GM19467 (cell line): Measurements from ENCODE around the gene SPRR3.
"Not testable (repeated sequence)": the region's sequence is repeated elsewhere in the genome, so short reads cannot be mapped to it uniquely, and the experiment has no call there.

Source experiments
- ATAC-seq: cut with Tn5 transposase; IDR thresholded peaks from one replicate; pipeline ENCODE4 v1.9.1; 2021; ENCODE audit warnings: mild to moderate bottlenecking, moderate library complexity; ENCODE audit not compliant: unreplicated experiment

SPRR3 gene

DNA sequence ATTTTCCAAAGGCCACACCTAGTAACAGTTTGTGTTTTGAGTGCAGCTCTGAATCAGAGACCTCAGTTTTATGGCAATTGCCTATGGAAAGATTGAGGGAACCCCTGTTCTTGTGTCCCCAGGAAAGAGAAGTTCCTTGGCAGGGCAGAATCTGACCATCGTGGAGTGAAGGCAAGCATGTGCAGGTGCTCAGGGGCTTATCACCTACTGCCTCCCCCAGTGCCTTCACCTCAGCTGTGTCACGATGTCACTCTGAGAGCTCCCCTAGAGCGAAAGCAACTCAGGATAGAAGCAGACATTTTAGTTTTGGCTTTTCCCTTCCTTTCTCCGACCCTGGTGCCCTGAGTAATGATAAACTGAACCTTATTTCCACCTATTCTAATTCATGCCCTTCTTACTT, 19.5 kb upstream of the SPRR3 start:
- ATAC-seq: no peak

DNA sequence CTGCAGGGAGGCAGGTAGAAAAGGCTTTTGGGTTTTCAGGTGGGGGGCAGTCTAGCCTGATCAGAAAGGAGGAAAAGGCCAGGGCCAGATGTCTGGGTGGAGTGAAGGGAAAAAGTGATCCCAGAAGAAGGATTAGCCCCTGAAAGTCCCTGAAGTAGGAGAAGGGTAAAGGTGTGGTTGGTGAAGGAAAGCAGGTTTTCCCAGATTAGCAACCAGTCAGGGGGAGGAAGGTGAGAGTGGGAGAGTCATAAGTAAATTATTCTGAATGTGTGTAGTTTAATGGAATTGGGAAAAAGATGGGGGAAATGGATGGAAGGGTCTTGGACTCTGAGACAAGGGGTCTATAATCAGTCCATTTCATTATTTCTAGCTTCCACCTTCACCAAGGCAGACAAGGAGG, 18.3 kb upstream of the SPRR3 start:
- no peak for ATAC-seq

DNA sequence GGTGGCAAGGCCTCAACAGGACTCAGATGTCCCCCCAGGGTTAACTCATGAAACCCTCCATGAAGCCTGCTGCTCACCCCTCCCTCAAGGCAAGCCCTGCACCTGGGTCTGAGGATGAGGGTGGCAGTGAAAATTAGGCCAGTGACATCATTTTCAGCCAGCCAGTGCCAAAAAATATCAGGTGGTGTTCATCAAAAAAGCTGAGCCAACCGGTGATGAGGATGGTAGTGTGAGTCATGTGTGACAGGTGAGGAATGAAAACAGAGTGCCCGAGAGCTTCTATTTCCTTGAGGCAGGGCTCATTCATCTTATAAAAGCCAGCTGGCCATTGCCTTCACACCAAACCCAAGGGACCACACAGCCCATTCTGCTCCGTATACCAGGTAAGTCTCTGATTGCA, 17.8 kb upstream of the SPRR3 start, which contains the start of gene SPRR1A:
Gene SPRR1A, plus strand, starts transcription at position 339 of the 400 bp plus-strand sequence. CDS start 1,150 bp downstream, outside the sequence.
- ATAC-seq: no peak

DNA sequence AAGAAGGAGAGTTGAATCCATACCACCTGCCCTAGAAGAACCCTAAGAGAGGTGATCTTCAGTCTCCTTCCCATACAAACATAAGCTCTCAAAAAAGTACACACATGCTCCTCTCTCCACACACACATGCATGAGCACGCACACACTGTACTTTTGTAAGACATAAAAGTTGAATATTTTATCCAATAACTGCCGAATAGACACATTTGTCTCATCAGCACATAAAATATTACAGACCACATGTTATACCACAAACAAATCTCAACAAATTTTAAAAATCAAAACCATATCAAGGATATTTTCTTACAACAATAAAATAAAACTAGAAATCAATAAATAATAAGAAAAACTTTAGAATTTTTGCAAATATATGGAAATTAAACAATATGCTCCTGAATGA, 15.0 kb upstream of the SPRR3 start:
- ATAC-seq: no peak

DNA sequence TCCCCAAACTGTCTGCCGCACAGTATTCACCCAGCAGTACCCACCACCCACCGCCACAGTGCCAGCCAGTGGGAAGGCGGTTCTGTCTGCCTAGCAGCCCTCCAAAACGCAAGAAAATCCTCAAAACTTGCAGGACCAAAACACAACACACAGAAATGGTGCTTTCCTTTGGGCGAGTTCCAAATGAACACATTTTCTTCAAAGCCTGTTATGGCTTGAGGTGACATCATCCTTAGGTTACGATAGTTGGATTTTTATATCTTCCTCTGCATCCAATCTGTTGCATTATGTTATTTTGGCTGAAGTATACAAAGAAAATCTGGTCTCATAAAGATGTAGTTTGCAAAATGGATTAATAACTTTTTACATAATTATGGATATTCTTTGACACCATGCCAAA, 8.4 kb upstream of the SPRR3 start:
- no peak for ATAC-seq

DNA sequence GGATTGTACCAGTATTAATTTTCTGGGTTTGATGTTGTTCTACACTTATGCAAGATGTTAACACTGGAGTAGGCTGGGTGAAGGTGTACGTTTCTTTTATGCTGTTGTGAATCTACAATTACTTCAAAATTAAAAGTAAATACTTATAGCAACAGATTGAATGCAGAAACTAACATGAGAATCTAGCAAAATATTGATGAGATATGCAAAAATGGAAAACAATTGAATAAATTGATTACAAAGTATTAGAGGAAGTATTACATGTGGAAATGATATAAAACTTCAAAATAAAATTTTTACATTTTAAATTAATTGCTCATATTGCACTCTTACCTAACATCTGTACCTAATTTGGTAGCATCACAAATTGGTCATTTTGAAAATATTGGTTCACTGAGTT, 5.7 kb upstream of the SPRR3 start:
- no peak for ATAC-seq

DNA sequence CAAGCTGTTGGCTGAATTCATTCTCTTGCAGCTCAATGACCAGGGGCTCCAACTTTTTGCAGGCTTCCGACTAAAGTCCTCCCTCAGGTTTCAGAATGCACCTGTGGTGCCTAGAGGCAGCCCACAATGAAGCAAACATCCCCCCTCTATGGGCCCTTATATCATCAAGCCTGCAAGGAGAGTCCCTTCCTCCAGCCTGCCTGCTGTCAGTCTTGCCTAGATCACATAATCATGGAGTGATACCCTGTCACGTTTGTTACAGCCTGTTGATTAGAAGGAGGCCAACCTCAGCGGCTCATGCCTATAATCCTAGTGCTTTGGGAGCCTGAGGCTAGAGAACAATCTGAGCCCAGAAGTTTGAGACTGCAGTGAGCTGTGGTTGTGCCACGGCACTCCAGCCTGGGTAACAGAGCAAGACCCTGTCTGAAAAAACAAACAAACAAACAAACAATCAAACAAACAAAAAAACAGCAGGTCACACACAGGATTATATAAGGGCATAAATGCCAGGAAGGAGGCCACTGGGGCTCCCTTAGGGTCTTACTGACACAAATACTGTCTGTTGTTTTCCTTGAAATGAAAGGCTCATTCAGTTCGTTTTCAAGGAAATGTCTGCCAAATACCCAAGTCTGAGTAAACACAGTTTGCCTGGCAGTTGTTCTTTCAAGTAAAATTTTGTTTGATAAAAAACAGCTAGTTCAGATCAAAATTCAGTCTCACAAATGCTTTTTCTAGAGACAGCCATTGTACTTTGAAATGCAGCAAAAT, 4.7 kb upstream of the SPRR3 start:
- ATAC-seq: no peak

DNA sequence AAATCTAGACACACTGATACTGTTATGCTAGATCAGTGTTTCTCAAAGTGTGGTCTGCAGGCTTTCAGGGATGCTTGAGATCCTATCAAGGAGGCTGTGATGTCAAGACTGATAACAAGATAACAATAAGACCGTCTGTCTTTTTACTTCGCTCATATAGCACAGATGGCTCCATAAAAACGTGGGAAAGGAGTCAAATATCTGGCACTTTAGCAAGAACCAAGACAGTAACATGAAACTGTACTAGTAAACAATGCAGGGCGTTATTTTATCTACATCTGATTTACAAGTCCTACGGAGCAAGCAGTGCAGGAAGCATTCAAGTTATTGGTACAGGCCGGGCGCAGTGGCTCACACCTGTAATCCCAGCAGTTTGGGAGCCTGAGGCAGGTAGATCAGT, 3.6 kb upstream of the SPRR3 start:
- ATAC-seq: no peak

DNA sequence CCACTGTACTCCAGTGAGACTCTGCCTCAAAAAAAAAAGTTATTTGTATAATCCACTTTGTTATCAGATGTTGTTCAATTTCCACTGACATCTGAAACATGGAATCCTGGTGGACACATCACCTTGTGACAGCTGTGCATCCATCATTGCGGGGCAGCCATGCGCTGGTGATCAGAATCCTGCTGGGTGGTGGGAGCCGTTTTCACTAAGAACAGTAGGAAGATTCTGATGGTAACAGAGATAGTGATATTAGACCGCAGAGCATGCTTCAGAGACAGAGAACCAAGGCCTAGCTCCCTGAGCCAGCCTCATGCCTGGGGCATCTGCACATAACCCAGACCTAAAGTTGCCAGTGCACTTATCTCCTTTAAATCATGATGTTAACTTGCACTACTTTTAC, 3.1 kb upstream of the SPRR3 start:
- no peak for ATAC-seq

DNA sequence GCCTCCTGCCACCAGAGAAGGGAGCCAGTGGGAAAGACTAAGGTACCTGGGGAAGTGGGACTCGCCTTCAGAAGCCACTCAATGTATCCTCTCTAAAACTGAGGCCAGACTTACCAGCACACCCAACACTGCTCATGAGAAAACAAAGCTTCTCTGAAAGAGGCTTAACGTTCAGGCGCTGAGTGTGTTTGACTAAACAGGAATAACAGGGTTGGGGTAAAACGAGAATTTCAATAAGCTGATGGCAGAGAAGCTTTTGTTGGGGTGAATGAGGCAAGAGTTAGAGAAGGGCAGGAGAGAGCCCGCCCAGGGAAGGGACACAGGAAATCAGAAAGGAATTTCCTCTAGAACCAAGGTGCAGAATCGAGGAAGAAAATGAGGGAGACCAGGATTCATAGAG, 1.7 kb upstream of the SPRR3 start:
- no peak for ATAC-seq

DNA sequence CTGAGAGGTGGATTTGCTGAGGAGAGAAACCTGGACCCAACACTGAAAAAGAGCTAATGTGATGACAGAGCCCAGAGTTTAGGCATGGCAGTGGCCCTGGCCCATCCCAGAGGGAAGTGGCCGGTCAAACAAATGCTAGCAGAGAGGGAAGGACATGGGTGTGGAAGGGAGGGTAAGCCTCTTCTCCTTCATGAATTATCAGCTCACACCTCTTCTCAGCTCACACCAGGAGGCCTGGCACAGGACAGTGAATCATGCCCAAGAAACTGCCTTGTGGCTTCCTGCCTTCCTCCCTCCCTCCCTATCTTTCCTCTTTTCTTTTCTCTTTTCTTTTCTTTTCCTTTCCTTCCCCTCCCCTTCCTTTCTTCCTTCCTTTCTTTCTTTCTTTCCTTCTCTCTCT, 1.3 kb upstream of the SPRR3 start:
- no peak for ATAC-seq

DNA sequence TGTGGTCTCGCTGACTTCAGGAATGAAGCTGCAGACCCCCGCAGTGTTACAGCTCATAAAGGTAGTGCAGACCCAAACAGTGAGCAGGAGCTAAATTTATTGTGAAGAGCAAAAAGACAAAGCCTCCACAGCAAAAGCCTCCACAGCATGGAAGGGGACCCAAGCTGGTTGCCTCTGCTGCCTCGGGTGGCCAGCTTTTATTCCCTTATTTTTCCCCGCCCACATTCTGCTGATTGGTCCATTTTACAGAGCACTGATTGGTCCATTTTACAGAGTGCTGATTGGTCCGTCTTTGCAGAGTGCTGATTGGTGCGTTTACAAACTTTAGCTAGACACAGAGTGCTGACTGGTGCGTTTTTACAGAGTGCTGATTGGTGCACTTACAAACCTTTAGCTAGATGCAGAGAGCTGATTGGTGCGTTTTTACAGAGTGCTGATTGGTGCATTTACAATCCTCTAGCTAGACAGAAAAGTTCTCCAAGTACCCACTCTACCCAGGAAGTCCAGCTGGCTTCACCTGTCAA, 9.7 kb downstream of the SPRR3 start:
- ATAC-seq: not testable (repeated sequence)

DNA sequence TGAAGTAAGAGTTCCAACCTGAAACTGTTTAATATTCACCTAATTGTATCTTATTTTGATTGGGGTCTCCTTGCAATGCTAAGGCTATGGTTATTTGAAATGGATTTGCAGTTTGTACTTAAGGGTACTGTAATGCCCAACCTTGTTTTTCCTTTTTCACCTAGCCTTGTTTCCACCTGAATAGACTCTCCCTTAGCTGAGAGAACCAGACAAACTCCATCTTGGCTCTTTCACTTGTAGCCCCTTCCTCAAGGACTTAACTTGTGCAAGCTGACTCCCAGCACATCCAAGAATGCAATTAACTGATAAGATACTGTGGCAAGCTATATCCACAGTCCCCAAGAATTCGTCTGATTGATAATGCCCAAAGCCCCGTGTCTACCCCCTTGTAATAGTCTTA, 20.3 kb downstream of the SPRR3 start:
- not testable (repeated sequence) for ATAC-seq

DNA sequence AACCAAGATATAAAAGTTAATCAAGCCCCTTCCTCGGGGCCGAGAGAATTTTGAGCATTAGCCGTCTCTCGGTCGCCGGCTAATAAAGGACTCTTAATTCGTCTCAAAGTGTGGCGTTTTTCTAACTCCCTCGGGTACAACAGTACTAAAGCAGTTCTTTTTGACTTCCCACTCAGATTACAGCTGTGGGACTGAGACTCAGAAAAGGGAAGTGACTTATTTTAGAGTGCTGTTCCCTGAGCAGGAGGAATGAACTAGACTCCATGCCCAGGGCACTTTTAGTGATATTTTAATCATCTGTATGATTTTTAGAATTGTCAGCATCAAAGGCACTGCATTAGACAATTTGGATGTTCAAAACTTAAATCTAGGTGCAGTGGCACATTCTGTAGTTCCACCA, 20.8 kb downstream of the SPRR3 start:
- not testable (repeated sequence) for ATAC-seq

DNA sequence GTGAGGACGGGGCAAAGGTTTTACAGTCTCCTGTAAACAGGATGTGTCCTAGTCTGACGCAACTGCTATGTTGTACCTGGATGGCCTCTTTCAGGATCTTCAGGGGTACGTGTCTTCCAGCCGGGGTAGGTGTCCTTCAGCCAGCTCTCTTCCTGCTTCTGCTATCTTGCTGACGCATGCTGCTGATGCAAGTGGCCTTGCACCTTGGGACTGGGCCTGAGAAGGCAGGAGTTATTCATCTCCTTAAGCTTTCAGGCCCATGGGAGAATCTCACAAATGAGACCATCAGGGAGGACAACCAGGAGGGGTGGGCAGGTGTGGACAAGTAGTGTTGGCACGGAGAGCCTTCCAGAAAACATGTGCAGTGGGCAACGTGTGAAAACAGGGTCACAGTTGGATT, 21.6 kb downstream of the SPRR3 start:
- ATAC-seq: no peak

DNA sequence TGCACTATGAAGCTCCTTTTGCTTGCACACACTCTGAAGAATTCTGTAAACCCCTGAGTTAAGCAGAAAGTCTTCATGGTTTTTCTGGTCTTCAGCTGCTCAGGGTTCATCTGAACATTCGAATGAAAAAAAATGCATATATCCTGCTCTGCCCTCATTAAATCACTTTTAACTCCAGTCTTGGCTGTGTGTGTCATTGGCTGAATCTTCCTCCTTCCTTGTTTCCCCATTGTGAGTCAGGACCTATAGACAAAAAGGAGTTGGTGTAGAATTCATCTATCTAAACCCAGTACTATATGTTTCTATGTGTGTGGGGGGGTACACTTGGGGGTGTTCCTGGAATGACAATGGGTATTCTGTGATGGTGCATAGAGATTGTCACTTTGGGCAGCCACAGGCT, 22.9 kb downstream of the SPRR3 start:
- no peak for ATAC-seq

DNA sequence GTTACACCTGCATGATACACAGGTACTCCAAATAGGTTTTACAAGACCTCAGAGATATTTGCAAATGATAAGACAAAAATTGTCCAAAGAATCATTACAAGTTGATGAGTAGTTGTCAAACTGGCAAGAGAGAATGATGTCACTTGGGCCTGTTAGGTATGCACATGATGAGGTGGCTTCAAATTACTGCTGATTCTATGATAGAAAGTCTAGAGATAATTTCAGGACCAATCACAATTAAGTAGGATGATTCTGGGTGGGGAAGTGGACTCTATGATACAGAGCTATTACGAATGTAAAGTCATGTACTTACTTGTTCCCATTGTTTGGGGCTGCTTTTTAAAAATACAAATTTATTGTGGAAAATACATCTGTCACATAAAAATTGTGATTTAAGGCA, 24.2 kb downstream of the SPRR3 start:
- ATAC-seq: no peak

DNA sequence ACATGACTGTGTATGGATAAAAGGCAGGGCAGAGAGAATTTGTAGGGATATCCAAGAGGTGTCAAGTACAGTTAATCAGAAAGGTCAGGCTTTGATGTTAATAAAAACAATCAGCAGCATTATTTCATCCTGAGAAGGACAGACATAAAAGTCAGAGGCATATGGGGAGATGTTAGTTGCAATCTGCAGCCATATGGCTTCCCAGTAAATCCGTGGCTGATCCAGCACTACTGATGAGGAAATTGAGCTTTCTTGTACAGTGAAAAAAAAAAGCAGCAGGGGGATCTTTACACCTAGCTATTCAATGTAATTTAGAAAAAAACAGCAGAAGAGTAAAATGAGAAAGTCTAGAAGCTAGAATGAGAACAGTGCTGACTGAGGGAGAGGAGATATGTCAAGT, 27.2 kb downstream of the SPRR3 start:
- no peak for ATAC-seq

DNA sequence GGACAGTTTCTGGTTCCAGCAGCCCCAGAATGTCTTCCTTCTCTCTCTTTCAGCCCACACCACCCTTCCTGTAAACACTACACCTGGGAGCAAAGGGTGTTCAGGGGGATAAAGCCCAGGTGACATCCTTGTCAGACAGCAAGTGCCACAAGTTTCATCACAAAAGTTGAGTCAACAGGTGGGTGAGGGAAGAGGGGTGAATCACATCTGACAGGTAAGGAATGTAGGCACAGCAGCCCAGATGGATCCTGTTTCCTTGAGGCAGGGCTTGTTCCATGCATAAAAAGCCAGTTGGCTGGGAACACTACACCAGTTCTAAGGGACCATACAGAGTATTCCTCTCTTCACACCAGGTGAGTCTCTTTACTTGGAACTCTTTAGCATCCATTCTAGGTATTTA, 29.3 kb downstream of the SPRR3 start, which contains the start of gene SPRR1B:
Gene SPRR1B, plus strand, starts transcription at position 309 of the 400 bp plus-strand sequence. CDS start 1,143 bp downstream, outside the sequence.
- no peak for ATAC-seq

DNA sequence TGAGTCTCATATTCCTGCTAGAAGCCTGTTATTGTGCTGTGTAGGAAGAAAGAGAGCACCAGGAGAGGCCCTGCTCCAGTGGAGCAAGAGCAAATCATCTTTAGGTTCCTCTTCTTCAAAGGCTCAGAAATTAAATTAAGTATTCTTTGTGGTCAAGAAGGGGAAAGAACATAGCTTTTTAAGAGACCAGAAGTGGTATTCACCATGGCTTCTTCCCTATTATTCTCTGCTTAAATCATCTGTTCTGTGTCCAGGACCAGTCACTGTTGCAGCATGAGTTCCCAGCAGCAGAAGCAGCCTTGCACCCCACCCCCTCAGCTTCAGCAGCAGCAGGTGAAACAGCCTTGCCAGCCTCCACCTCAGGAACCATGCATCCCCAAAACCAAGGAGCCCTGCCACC, 30.5 kb downstream of the SPRR3 start:
- ATAC-seq: no peak

DNA sequence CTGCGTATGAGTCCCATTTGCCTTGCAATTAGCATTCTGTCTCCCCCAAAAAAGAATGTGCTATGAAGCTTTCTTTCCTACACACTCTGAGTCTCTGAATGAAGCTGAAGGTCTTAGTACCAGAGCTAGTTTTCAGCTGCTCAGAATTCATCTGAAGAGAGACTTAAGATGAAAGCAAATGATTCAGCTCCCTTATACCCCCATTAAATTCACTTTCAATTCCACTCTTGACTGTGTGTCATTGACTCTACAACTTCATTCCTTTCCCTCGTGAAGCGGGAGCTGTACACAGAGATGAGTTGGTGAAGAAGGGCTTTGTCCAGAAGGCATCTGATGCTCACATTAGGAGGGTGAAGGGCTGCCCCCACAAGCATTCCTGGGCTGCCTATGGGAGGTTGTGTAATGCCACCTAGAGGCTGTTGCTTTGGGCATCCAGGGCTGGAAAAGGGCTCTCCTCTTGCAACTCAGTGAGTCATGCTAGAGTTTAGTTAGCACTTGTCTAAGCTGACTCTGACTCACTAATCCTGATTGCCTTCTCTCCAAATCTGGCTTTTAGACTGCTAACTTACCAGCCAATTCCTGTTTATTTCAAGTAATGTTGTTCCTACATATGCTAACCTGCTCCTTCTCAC, 31.2 kb downstream of the SPRR3 start:
- ATAC-seq: no peak

DNA sequence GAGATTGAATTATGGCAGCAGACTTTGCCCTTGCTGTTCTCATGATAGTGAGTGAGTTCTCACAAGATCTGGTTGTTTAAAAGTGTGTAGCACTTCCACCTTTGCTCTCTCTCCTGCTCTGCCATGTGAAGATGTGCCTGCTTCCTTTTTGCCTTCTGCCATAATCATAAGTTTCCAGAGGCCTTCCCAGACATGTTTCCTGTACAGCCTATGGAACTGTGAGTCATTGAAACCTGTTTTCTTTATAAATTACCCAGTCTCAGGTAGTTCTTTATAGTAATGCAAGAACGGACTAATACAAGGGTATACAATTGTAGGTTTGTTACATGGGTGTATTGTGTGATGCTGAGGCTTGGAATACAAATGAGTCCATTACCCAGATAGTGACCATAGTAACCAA, 33.7 kb downstream of the SPRR3 start:
- ATAC-seq: no peak
